ENCODE measurements around the gene LRRFIP1.

- TF ChIP-seq POLR2A (IDR thresholded peaks at IDR 0.05) (no peak), POLR2AphosphoS5 (IDR thresholded peaks at IDR 0.05) (no peak), CTCF (IDR thresholded peaks at IDR 0.05) (no peak)
Observed at GRCh38 chr2:237686659-237687136, 59.3 kb downstream of the LRRFIP1 start.
